HS-27A (cell line): ENCODE data around the gene TEDDM1.
"Not testable (repeated sequence)": the region's sequence is repeated elsewhere in the genome, so short reads cannot be mapped to it uniquely, and the experiment has no call there.

Experiments
- DNase-seq: peaks from one replicate; pipeline ENCODE4 v3.0.0-alpha.2; 2012; ENCODE audit warnings: low read depth, missing footprints

The TEDDM1 gene

GRCh38 chr1:182380199-182380598 lies 20.3 kb downstream of the TEDDM1 start:
- no peak for DNase-seq

GRCh38 chr1:182379781-182380180 lies 20.7 kb downstream of the TEDDM1 start:
- not testable (repeated sequence) for DNase-seq

GRCh38 chr1:182376936-182377574 lies 23.4 kb downstream of the TEDDM1 start:
- no peak for DNase-seq

- no peak for DNase-seq
These were observed 26.2 kb downstream of the TEDDM1 start for GRCh38 chr1:182374101-182374834.

- no peak for DNase-seq
These were observed 29.9 kb downstream of the TEDDM1 start for GRCh38 chr1:182370532-182370931.

- no peak for DNase-seq
These were observed 31.6 kb downstream of the TEDDM1 start for GRCh38 chr1:182368903-182369302.

- DNase-seq = no peak
These were observed 32.1 kb downstream of the TEDDM1 start for GRCh38 chr1:182368358-182368757.

- no peak for DNase-seq
These were observed 32.5 kb downstream of the TEDDM1 start for GRCh38 chr1:182367926-182368325.

GRCh38 chr1:182366596-182366995 lies 33.9 kb downstream of the TEDDM1 start:
- DNase-seq = no peak

GRCh38 chr1:182359645-182360044 lies 40.8 kb downstream of the TEDDM1 start:
- no peak for DNase-seq

GRCh38 chr1:182357913-182358312 lies 42.6 kb downstream of the TEDDM1 start:
- no peak for DNase-seq

GRCh38 chr1:182357171-182357570 lies 43.3 kb downstream of the TEDDM1 start:
- no peak for DNase-seq

- no peak for DNase-seq
These were observed 44.8 kb downstream of the TEDDM1 start for GRCh38 chr1:182355723-182356098.

- no peak for DNase-seq
These were observed 48.6 kb downstream of the TEDDM1 start for GRCh38 chr1:182351790-182352364.

- no peak for DNase-seq
These were observed 49.6 kb downstream of the TEDDM1 start for GRCh38 chr1:182350839-182351238.

- no peak for DNase-seq
These were observed 51.3 kb downstream of the TEDDM1 start for GRCh38 chr1:182348961-182349747.
